HG03103 (cell line): Measurements from ENCODE around the gene BMPER.
A peak's percentile ranks its signal among the peaks of the same experiment; 100 is the strongest.

ENCODE experiments used
- ATAC-seq: cut with Tn5 transposase; IDR thresholded peaks from one replicate; pipeline ENCODE4 v1.9.1; 2021; ENCODE audit warnings: low read depth; ENCODE audit not compliant: unreplicated experiment

BMPER gene

GRCh38 chr7:33887266-33887975 is 17.9 kb upstream of the BMPER start:
- no peak for ATAC-seq

GRCh38 chr7:33888166-33888565 is 17.2 kb upstream of the BMPER start:
- ATAC-seq = no peak

- ATAC-seq = no peak
Observed at GRCh38 chr7:33892945-33893344, 12.4 kb upstream of the BMPER start.

- no peak for ATAC-seq
Observed at GRCh38 chr7:33893377-33893776, 12.0 kb upstream of the BMPER start.

DNA sequence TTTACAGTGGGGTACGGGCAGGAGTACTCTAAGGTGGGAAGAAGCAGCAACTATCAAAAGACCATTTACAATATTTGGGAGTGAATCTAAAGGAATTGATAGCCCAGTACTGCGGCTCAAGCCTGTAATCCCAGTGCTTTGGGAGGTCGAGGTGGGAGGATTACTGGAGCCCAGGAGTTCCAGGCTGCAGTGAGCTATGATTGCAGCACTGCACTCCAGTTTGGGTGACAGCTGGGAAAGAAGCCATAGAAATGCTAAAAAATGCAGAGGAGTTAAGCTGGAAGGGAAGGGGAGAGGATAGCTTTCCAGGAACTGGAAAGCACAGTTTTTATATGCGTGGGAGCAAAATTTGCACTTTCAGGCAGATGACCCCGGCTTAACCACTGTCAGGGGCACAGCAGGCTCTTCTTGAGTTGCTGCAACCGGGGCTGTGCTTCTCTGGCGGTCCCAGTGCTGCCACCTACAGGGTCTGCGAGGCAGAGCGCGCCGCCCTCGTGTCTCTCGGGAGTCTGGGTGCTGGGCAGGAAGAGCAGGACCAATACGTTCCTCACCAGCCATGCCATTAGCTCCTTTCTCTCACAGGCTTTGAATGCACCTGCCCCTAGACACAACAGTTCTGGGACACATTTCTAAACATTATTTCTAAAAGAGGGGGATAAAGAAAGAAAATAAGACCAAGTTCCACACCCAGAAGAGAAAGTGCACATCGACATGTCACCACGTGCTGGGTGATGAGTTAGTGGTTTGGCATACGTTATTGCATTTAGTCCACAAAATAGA is 10.1 kb upstream of the BMPER start:
- peak; percentile 99 for ATAC-seq

DNA sequence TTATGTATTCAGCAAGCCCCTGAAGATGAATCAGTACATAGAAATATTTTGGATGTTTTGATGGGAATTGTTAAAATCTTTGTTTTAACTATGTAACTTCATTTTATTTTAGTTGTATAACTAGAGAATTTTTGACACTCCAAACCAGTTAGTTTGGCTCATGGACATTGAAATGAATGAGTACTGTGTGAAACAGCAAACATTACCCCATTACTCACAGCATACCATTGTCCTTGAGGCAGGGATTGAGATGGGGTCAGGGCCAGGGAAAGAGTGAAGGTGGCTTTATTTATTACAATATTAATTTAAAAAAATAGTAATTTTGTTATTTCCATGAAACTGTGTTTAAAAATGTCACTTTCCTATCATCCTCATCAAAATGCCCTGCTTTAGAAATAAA is 4.8 kb upstream of the BMPER start:
- no peak for ATAC-seq

DNA sequence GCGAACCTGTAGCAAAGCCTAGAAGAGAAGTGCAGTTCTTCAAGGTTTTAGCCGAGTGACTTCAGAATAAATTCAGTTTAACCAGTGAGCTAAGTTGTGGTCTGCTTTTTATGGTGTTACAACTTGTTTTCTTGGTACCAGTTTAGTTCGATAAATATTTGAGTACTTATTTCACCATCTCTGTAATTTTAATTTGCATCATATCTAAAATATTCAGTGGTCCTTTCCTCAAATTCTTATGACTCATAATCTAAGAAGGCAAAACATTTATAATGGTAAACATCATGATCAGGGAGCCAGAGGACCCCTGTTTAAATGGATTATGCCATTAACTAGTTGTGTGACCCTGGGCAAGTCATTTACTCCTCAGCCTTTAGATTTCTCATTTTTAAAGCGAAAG is 4.1 kb upstream of the BMPER start:
- no peak for ATAC-seq

DNA sequence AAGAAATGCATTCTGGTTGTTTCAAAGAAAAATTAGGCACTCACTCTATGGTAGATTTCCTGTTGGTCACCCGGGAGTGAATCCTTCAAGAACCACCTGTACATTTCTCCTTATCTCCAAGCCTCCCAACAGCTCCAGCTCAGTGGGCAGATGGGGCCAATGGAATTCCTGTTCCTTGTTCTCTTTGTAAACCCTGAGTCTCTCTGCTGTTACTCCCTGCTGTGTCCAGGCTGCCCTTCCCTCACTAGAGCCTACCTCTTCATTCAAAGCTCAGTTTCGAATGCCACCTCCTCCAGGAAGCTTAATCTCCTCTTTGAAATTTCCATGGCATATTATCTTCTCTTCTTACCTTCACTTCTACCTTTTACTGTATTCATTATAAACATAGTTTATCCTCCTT is 3.5 kb upstream of the BMPER start:
- no peak for ATAC-seq

- ATAC-seq = no peak
Observed at GRCh38 chr7:33902746-33903145, 2.6 kb upstream of the BMPER start.

GRCh38 chr7:33903791-33904680 is 1.3 kb upstream of the BMPER start:
- no peak for ATAC-seq

DNA sequence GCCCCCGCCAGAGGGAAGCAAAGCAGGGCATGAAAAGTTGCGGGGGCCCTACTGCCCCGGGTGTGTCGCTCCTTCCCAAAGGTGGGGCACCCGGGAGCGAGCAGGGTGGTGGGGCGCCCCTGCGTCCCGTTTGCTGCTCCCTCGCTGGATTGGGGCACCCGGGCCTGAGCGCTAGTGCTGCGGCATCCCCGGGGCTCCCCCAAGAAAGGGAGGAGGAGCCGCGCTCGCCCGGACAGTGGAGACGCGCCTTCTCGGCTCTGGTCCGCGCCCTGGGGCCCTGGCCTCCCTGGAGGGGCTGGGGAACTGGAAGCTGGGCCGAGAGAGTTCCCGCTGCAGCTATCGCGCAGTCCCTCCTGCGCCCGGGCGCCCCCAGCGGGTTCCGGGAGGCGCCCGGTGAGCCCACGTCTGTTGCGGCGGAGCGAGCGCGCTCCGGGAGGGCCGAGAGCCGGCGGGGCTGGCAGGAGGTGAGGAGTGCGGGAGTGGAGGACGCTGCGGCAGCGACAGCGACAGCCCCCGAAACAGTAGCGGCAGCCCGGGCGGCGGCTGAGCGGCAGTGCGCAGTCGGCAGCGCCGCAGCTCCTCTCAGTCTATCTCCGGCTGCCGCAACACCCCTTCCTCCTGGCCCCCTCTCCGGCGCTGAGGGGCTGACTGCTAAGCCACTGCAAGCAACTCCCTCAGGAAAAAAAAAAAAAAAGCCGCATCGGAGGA is 504 bp upstream of the BMPER start:
- no peak for ATAC-seq

DNA sequence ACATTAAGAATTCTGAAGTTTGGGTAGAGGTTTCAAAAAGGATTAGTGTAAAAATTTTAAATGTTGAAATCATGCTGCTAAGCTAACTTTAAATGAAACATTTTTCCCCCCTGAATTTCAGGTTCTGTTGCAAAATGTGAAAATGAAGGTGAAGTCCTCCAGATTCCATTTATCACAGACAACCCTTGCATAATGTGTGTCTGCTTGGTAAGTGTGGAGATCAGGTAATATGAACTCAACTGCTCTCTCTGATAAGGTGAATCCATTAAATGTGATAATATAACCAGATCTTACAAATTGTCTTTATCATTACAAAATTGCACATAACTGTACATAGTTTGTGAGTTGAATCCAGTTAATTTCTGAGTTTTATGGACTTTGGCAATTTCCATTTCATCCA is 1.4 kb downstream of the BMPER start:
- ATAC-seq = no peak

DNA sequence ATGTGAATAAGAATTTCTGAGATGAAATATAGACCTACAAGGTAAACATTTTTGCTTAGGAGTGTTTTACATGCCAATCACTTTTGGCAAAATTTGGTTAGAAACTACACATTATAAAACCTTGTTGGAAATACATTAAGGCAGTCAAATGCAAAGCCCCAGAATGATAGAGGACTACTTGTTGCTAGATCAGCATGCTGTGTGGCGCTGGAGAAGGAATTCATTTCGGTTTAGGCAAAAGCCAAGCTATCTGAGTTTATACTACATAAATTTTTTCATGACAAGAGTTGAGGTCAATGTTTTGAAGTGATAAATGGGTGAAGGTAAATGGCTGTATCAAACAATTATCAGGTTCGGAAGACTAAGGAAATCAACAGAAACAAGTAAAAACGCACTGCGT is 2.3 kb downstream of the BMPER start:
- no peak for ATAC-seq

DNA sequence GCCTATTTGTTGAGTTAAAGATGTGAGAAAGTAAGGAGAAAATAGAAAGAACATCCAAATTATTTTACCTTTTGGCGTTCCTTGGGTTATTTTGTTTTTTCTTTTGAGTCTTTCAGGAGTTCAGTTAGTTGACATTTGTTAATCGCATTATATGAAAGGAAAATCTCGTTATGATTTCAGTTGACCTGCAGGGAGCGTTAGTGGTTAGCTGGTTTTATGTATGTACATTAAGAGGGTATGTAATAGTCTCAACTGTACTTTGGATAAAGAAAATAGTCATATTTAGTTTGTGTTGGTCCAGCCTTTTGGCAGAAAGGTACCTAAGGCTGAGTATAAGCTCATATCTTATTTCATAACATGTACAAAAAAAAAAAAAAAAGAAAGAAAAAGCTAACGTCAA is 4.0 kb downstream of the BMPER start:
- ATAC-seq = no peak

DNA sequence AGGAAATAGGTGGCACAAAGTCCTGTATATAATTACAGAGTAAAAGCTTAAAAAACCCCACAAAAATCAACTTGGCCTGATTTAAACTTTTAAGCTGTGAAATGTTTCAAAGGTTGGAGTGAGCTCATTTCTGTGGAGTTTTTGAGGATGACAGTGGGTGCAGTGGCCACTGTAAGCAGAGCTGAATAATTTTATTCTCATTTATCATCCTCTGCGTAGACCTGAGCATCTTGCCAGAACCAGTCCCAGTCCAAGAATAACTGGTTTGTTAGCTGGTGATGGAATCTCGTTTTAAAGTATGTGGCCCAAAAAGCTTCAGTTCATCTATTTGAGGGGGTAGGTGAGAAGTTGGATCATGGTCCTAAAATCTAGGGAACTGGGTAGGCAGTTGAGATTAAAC is 4.4 kb downstream of the BMPER start:
- ATAC-seq = no peak

GRCh38 chr7:33910756-33911155 is 5.4 kb downstream of the BMPER start:
- no peak for ATAC-seq

- no peak for ATAC-seq
Observed at GRCh38 chr7:33916357-33917081, 11.2 kb downstream of the BMPER start.

DNA sequence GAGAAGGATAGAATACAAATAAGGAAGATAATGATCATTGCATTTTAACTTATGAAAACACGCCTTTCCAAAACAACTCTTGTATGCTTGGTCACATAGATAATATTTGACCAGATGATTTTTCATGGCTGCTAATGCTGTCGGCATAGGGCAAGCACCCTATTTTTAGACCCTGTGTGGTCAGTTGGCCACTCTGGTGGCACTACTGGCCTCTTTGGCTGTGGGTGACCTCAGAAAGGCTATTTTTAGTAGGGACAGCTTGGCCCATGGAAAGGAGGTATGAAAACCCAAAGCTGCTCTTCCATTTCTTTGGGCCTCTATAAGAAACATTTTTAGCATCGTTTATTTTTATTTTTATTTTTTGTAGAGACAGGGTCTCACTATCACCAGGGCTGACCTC is 12.3 kb downstream of the BMPER start:
- ATAC-seq = no peak

DNA sequence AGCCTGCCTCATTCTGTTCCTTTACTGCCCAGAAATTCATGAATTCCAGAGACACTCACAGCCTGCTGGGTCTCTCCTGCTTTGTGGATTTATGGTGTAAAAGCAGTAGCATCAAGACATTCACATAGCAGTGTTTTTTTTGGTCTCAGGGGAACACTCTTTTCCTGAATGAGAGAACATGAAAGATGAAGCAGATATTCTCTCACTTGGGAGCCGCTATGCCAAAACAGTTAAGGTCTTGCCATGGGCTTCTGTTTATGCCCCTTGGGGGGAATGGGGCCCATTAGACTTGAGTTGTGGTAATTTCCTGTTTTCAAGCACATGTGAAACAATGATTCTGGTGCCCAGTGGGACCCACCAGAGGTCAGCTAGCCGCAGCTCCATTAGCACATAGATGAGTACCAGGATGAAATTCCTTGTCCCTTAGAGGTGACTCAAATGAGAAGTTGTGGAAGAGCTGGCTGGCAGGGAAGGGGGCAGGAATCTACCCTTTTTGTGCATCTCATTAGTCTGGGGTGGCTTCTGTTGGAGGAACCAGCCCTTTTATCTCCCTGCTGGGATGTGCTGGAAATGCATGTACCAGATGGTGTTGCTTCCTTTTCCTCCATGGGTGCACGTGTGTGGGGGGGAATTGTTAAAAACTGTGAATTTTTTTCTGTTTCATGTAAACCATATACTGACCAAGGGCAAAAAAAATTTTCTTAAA is 13.3 kb downstream of the BMPER start:
- ATAC-seq = no peak
